Measurements from ENCODE around the gene DYNLT2B.

- TF ChIP-seq EZH2 (optimal IDR thresholded peaks at IDR 0.05; ENCODE audit: low read depth, low read length): no peak
- TF ChIP-seq, protein P1, sequence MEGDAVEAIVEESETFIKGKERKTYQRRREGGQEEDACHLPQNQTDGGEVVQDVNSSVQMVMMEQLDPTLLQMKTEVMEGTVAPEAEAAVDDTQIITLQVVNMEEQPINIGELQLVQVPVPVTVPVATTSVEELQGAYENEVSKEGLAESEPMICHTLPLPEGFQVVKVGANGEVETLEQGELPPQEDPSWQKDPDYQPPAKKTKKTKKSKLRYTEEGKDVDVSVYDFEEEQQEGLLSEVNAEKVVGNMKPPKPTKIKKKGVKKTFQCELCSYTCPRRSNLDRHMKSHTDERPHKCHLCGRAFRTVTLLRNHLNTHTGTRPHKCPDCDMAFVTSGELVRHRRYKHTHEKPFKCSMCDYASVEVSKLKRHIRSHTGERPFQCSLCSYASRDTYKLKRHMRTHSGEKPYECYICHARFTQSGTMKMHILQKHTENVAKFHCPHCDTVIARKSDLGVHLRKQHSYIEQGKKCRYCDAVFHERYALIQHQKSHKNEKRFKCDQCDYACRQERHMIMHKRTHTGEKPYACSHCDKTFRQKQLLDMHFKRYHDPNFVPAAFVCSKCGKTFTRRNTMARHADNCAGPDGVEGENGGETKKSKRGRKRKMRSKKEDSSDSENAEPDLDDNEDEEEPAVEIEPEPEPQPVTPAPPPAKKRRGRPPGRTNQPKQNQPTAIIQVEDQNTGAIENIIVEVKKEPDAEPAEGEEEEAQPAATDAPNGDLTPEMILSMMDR (IDR thresholded peaks at IDR 0.05; ENCODE audit: low read length): no peak
These were observed 76.3 kb downstream of the DYNLT2B start for GRCh38 chr3:196241704-196242103.

All from MM.1S (cell line).